Prostate gland (tissue), 2 donors: ENCODE results near the gene BARX2. TPM values are rescaled to one million over a fixed set of nuclear protein-coding genes. Genes with fewer than 3 reads are reported as not detected.

Experiments
- DNase-seq: peaks from one replicate; pipeline ENCODE4 v3.0.0-alpha.2; 2019; ENCODE audit warnings: low spot score
- H3K27ac ChIP-seq, 2 donors: fragments of 200-600 bp; sonication (generic); 2 replicates each; pipeline ENCODE4 v1.5.1; 2017 to 2019
- H3K27me3 ChIP-seq: fragments of 200-600 bp; sonication (generic); replicated peaks from 2 replicates; pipeline ENCODE4 v1.5.1; 2019; ENCODE audit not compliant: insufficient read depth
- H3K36me3 ChIP-seq, 2 donors: fragments of 200-600 bp; sonication (generic); 1 replicate in 1 of 2; 2 replicates in 1 of 2; pipeline versions ENCODE4 v1.5.1 to v1.8.1; 2017 to 2019
- H3K4me1 ChIP-seq: fragments of 200-600 bp; sonication (generic); replicated peaks from 2 replicates; pipeline ENCODE4 v1.5.1; 2019
- H3K4me3 ChIP-seq, 2 donors: fragments of 200-600 bp; sonication (generic); 2 replicates each; pipeline ENCODE4 v1.5.1; 2017 to 2019
- H3K9me3 ChIP-seq: fragments of 200-600 bp; sonication (generic); 2 replicates; pipeline ENCODE4 v1.5.1; 2017
- CTCF ChIP-seq, 4 experiments: fragments of 200-600 bp in 2 of 4; fragments of 450-650 bp in 2 of 4; sonication (generic) in 2 of 4; IDR thresholded peaks; 1 replicate in 3 of 4; 2 replicates in 1 of 4; pipeline ENCODE4 v1.5.1; 2016 to 2019; ENCODE audit warnings: antibody characterized with exemption in 4 of 4, mild to moderate bottlenecking in 2 of 4, moderate library complexity in 2 of 4
- POLR2A ChIP-seq: fragments of 450-650 bp; IDR thresholded peaks from one replicate; pipeline ENCODE4 v1.6.1; 2016; ENCODE audit warnings: antibody characterized with exemption, mild to moderate bottlenecking
- POLR2AphosphoS5 ChIP-seq: sonication (generic); formaldehyde crosslinking; IDR thresholded peaks from one replicate; pipeline ENCODE4 v1.6.1; 2017; ENCODE audit warnings: antibody characterized with exemption
- WGBS: methylation state at CpG from one replicate; pipeline ENCODE4 v1.1.5; 2018; 5-methylcytosine and 5-hydroxymethylcytosine counted together
- intact Hi-C: fragments of 100-400 bp; cut with DNase I; formaldehyde crosslinking; loops from one replicate; pipeline ENCODE4 v1.14.2; 2022
- total RNA-seq, 2 donors: library from RNA; depleted of rRNA; stranded (reverse); fragments of >200 nt; gene quantifications; one replicate each; pipeline ENCODE4 v1.1.0, GENCODE V29; 2016

BARX2 gene
- total RNA-seq, 2 donors from 2014 or later: 3.4 to 5.7 TPM

- no peaks in the 10 kb centered on the region for H3K9me3 ChIP-seq
- H3K27me3 ChIP-seq: no peaks in the 10 kb centered on the region
- DNase-seq: no peak
- WGBS: 89% methylated on average over 3 of the region's 3 CpGs
- intact Hi-C loops: no loop called here
- H3K4me3 ChIP-seq: no peak overlapping the region
- TF ChIP-seq POLR2A: no peak
- TF ChIP-seq CTCF (IDR thresholded peaks at IDR 0.05): no peak
- TF ChIP-seq POLR2AphosphoS5: no peak
- no peaks in the 10 kb centered on the region for H3K4me1 ChIP-seq
- no peak overlapping the region for H3K27ac ChIP-seq
- H3K36me3 ChIP-seq: no peaks in the 10 kb centered on the region
Measured at GRCh38 chr11:129352676-129353075, 23.0 kb upstream of the BARX2 start.

DNA sequence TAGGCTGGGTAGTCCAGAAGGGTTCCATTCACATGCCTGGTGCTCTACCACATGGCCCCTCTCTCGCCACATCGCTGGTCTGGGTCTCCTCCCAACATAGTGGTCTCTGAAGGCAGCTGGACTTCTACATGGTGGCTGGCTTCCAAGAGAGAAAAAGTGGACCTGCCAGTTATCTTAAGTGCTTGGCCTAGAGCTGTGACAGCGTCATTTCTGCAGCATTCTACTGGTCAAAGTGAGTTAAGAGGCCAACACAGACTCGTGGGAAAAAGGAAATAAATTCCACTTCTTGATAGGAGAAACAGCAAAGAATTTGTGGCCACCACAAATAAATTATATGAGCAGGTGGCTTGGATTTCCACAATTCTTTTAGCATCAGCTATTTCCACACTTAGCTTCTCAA, 21.0 kb upstream of the BARX2 start:
- H3K27me3 ChIP-seq: no peaks in the 10 kb centered on the region
- H3K9me3 ChIP-seq: no peaks in the 10 kb centered on the region
- intact Hi-C loops: no loop called here
- TF ChIP-seq CTCF (IDR thresholded peaks at IDR 0.05) (no peak), POLR2AphosphoS5 (no peak), POLR2A (no peak)
- WGBS: 72% methylated on average over 4 of the region's 4 CpGs
- H3K4me1 ChIP-seq: no peaks in the 10 kb centered on the region
- DNase-seq: no peak
- no peaks in the 10 kb centered on the region for H3K36me3 ChIP-seq
- H3K27ac ChIP-seq: no peak overlapping the region
- H3K4me3 ChIP-seq: no peak overlapping the region

DNA sequence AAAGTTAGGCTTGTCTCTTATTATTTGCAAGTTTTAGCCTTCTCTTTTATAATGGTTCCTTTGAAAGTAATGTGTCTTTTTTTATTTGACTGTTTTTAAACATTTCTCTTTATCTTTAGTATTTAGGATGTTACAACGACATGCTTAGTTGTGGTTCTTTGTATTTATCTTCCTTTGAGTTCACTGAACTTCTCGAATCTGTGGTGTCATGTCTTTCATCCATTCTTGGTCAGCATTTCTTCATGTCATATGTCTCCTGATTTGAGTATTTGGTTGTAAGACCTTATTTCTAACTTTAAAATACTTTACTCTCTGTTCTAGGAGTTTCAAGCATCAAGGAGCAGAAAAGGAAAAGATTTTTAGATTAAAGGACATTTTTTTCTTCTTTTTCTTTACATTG, 15.9 kb upstream of the BARX2 start:
- intact Hi-C loops: no loop called here
- Histone ChIP-seq H3K4me1 (no peaks in the 10 kb centered on the region), H3K9me3 (no peaks in the 10 kb centered on the region), H3K27ac (no peak overlapping the region), H3K36me3 (no peaks in the 10 kb centered on the region), H3K4me3 (no peak overlapping the region), H3K27me3 (no peaks in the 10 kb centered on the region)
- no peak for DNase-seq
- 48% methylated on average over 2 of the region's 2 CpGs for WGBS
- TF ChIP-seq CTCF (IDR thresholded peaks at IDR 0.05) (no peak), POLR2AphosphoS5 (no peak), POLR2A (no peak)

- intact Hi-C loops: no loop called here
- Histone ChIP-seq H3K4me3 (no peak overlapping the region), H3K4me1 (no peaks in the 10 kb centered on the region), H3K36me3 (no peaks in the 10 kb centered on the region), H3K27ac (no peak overlapping the region), H3K27me3 (no peaks in the 10 kb centered on the region), H3K9me3 (no peaks in the 10 kb centered on the region)
- 3% methylated on average over 19 of the region's 19 CpGs for WGBS
- TF ChIP-seq CTCF (IDR thresholded peaks at IDR 0.05) (peak; percentile 86 to 100 (median 96)), POLR2A (no peak), POLR2AphosphoS5 (peak; percentile 69)
- peak; percentile 89 for DNase-seq
Measured at GRCh38 chr11:129364143-129364654, 11.4 kb upstream of the BARX2 start.

DNA sequence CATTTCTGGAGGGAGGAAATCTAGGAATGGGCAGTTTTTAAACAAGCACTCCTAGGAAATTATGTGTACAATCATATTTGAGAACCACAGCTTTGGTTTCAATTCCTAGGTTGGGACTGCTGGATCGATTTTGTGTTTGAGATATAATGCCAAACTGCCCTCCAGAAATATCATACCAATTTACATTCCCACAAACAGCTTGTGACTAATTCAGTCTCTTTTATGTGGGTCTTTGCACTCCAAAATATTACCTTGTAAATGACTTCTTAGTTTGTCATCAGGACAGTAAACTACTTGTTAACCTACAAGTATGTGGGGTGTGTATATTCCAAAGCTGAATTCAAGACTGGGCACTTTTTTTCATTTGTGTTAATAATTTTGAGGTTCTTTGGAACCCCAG, 9.8 kb upstream of the BARX2 start:
- Histone ChIP-seq H3K36me3 (no peaks in the 10 kb centered on the region), H3K4me3 (no peak overlapping the region), H3K27me3 (no peaks in the 10 kb centered on the region), H3K9me3 (no peaks in the 10 kb centered on the region), H3K27ac (no peak overlapping the region), H3K4me1 (no peaks in the 10 kb centered on the region)
- WGBS: 50% methylated on average over 1 of the region's 1 CpG
- DNase-seq: no peak
- TF ChIP-seq CTCF (IDR thresholded peaks at IDR 0.05) (no peak), POLR2A (no peak), POLR2AphosphoS5 (no peak)
- intact Hi-C loops: no loop called here
